ENCODE measurements around the gene SAG.
A peak's percentile ranks its signal among the peaks of the same experiment; 100 is the strongest.
"Not testable (repeated sequence)": the region's sequence is repeated elsewhere in the genome, so short reads cannot be mapped to it uniquely, and the experiment has no call there.

SAG gene

DNA sequence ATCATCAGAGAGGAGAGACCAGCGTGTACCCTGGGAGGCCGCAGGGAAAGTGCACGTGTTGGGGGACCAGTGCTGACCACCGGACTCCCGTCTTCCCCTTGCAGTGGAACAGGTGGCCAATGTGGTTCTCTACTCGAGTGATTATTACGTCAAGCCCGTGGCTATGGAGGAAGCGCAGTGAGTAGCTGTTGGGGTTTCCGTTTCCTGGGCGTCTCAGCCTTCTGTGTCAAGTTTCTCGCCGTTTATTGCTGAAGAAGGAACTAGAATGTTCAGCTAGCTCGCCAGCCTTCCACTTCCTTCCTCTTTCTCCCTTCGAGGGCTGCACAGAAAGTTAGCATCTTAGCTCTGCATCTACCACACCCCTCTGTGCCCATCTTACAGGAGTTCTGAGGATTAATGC is 23.9 kb downstream of the SAG start:
- no peak for DNase-seq (ENCODE audit: low read depth)

GRCh38 chr2:233332125-233332524 is 24.5 kb downstream of the SAG start:
- DNase-seq (ENCODE audit: low read depth): no peak

DNA sequence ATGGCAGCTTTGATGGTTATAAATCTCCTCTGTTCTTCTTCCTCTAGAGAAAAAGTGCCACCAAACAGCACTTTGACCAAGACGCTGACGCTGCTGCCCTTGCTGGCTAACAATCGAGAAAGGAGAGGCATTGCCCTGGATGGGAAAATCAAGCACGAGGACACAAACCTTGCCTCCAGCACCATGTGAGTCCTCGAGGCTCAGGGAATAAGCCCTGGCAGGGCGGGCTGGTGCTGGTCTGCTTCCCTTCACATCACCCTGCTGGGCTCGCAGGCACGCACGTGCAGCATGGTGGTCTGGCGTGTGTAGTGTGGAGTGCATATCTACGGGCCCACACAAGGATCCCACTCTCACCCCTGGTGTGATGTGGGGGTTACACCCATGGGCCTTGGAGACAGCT is 27.3 kb downstream of the SAG start:
- DNase-seq (ENCODE audit: low read depth): no peak

DNA sequence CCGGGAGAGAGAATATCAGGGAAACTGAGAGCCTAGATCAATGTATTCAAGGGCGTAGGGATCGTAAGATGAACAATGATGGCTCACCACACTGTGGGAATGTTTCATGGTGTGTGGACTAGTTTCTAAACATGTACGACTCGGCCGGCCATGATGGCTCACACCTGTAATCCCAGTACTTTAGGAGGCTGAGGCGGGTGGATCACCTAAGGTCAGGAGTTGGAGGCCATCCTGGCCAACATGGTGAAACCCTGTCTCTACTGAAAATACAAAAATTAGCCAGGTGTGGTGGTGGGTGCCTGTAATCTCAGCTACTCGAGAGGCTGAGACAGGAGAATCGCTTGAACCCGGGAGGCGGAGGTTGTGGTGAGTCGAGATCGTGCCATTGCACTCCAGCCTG is 28.5 kb downstream of the SAG start:
- DNase-seq (ENCODE audit: low read depth): not testable (repeated sequence)

- no peak for DNase-seq (ENCODE audit: low read depth)
These were observed 28.9 kb downstream of the SAG start for GRCh38 chr2:233336541-233336940.

DNA sequence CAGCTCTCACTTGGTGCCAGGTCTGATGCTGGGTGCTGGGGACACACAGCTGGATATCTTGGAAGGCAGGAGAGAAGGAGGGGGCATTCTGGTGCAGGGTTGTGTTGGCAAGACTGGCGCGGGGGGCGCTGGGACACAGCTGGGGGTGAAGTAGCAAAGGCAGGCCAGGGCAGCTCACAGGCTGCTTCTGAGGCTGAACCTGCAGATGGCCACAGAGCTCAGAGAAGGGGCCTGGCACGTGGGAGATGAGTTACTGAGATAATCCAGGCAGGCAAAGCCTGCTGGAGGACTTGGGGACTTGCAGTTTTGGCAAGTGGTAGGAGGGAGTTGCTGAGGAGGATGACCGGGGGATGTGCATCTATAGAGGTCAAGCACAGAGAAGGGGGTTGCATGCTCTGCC is 30.4 kb downstream of the SAG start:
- DNase-seq (ENCODE audit: low read depth): no peak

DNA sequence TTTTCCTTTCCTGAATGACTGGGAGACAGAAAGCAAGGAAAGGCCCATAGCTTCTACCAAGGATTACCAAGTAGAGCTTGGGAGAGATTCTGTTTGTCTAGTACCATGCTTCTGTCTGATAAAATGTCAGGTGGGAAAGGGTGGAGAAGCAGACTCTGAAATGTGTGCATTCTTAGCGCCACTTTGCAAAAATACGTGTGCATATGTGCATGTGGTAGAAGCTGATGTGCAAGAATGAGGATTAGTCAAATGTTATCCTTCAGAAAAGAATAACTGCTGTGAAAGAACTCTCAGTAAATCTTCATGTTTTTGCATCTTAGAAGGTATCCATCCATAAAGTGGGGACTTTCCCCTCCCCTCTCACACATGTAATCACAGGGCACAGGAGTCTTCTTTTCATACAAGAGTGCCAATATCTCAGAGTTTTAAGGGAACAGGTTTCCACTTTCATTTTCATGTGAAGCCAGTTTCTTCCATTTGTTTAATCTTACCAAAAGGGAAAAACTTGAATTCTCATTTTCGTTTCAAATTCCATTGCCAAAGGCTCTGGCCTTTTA is 31.3 kb downstream of the SAG start:
- DNase-seq (ENCODE audit: low read depth): no peak

- DNase-seq (ENCODE audit: low read depth): no peak
These were observed 31.8 kb downstream of the SAG start for GRCh38 chr2:233339427-233339826.

GRCh38 chr2:233341296-233341695 is 33.7 kb downstream of the SAG start:
- DNase-seq (ENCODE audit: low read depth): no peak

- DNase-seq (ENCODE audit: low read depth): no peak
These were observed 34.7 kb downstream of the SAG start for GRCh38 chr2:233342301-233342700.

DNA sequence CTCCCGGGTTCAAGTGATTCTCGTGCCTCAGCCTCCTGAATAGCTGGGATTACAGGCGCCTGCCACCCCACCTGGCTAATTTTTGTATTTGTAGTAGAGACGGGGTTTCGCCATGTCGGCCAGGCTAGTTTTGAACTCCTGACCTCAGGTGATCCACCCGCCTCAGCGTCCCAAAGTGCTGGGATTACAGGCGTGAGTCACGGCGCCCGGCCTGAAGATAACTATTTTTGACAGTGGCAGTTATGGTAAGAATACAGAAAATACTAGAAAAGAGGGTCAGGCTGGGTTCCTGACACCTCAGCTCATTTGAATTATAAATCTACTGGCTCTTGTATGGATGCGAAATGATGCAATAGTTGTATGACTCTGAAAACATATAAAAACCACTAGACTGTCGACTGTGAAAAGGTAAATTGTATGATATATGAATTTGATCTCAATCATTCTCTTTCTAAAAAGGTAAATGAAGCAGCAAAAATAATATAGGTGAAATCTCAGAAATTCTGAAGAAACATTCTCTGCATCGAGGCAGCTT is 35.6 kb downstream of the SAG start:
- DNase-seq (ENCODE audit: low read depth): no peak

DNA sequence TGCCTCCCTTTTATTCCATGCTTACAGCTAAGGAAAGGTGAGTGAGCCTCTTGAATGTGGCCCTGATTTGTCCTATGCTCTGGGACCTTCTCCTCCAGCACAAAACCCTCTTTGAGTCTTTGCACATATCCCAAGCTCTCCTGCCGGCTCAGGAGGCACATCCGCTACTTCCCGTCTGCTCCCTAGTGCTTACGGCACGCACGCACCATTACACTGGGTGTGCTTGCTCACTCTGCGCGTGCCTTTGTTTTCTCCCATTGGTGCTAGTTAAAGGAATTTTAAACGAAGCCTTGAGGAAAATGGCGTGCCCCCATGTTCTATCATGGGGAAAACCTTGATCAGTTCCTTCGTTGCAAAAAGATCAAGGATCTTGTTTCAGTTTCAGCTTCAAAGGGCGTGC is 38.8 kb downstream of the SAG start:
- no peak for DNase-seq (ENCODE audit: low read depth)

- DNase-seq (ENCODE audit: low read depth): no peak
These were observed 39.3 kb downstream of the SAG start for GRCh38 chr2:233346930-233347329.

GRCh38 chr2:233349005-233349998 is 41.7 kb downstream of the SAG start:
- no peak for DNase-seq (ENCODE audit: low read depth)

DNA sequence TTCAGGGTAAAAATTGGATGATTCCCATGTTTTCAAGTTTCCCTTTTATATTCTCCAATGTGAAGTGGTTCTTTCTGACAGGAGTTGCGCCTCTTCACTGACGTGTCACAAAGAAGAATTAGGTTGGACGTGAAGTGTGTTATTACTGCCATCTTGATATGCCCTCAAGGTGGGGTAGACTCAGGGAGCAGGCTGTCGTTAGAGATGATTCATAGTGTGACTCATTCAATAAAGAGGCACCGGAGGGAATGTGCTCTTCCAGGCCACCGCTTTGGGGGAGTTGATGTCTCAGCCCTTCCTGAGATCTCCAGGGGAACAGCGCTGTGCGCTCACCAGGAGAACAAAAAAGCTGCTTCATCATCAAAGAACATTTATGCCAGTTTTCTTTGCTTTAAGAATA is 43.1 kb downstream of the SAG start:
- DNase-seq (ENCODE audit: low read depth): peak; percentile 77

- no peak for DNase-seq (ENCODE audit: low read depth)
These were observed 43.8 kb downstream of the SAG start for GRCh38 chr2:233351423-233351822.

DNA sequence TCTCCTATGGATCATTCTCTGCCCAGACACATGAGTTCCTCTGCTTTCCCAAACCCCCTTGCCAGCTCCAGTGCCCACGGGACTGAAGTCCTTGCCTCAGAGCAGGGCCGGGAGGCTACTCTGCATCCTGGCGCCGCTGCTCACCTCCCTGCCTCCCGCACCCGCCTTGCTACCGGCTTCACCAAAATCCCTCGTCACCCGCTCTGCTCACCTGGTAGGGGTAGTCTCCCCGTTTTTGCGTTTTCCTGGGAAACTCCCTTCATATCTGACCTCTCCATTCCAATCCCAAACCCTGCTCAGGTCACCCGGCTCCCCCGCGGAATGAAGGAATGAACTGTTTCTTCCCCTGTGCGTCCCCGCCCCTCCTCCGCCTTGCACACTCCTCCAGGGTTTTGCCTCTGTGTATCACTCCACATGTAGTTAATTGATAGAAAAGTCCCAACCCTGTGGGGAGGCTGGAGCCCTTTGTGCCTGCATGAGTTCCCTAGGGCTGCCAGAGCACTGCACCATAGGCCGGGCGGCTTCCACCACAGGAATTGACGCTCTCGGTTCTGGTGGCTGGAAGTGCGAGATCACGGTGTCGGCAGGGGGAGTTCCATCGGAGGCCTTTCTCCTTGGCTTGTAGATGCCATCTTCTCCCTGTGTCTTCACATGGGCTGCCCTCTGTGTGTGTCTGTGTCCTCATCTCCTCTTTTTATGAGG is 44.7 kb downstream of the SAG start:
- DNase-seq (ENCODE audit: low read depth): no peak

DNA sequence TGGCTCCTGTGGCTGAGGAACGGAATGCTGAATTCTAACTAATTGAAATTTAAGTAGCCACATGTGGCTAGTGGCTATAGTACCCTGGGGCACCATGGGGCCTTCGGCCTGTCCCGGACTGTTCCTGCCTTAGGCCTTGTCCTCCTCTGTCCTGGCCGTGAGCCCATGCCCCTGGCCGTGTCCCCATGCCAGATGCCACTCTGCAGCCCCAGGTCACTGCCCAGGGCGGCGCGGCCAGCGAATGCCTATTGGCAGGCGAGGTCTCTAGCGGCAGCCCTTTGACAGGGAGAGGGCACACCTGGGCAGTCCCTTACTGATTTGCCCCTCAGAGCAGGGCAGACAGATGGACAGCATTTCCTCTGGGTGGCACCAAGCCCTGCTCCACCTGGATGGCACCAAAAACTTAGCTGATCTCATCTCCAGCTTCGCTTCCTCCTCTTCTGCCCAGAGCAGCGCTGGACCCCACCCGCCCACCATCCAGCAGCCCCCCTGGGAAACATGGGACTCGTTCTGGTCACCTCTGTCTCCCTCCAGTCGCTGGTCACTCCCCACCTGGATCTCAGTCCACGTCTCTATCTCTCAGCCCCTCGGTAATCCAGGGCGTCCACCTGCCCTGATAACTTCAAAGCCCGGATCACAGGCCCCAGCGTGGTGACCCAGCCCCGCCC is 45.6 kb downstream of the SAG start:
- no peak for DNase-seq (ENCODE audit: low read depth)

- no peak for DNase-seq (ENCODE audit: low read depth)
These were observed 46.3 kb downstream of the SAG start, which contains the start of gene DGKD for GRCh38 chr2:233353769-233354499. TSS of gene DGKD (plus strand) at chr2:233354494. CDS start at chr2:233354519, 25 bp downstream.

GRCh38 chr2:233354500-233354924 is 46.9 kb downstream of the SAG start:
- no peak for DNase-seq (ENCODE audit: low read depth)

DNA sequence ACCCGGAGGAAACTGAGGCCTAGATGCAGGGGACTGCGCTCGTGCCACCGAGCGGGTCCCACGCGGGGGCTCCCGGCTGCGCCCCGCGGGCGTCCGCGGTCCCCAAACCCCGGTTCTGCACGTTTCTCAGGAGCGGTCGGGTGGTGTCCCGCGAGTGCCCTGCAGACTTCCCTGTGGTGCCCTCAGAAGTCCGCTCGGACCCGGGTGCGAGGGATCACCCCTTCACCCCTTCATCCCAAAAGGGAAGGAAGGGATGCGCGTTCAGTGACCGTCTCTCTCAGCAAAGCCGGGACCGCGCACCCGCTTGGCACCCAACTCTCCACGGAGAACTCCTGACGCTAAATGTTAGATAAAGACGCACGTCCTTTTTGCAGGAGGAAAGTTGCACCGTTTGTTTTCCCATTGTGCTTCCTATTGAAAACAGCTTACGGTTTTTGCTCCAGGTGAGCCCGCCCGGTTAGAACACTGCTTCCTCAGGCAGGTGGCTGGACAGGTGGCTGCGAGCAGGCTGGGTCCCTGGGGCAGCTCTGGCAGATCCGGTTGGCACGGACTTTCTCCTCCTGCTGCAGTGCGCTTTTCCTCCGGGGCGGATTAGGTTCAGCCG is 47.5 kb downstream of the SAG start:
- no peak for DNase-seq (ENCODE audit: low read depth)
